Fibroblast of skin of right biceps (primary cell): ENCODE measurements around the gene FAM241B.

Source experiments
- DNase-seq: peaks from one replicate; pipeline ENCODE4 v3.0.0-alpha.2; 2013

Gene FAM241B

DNA sequence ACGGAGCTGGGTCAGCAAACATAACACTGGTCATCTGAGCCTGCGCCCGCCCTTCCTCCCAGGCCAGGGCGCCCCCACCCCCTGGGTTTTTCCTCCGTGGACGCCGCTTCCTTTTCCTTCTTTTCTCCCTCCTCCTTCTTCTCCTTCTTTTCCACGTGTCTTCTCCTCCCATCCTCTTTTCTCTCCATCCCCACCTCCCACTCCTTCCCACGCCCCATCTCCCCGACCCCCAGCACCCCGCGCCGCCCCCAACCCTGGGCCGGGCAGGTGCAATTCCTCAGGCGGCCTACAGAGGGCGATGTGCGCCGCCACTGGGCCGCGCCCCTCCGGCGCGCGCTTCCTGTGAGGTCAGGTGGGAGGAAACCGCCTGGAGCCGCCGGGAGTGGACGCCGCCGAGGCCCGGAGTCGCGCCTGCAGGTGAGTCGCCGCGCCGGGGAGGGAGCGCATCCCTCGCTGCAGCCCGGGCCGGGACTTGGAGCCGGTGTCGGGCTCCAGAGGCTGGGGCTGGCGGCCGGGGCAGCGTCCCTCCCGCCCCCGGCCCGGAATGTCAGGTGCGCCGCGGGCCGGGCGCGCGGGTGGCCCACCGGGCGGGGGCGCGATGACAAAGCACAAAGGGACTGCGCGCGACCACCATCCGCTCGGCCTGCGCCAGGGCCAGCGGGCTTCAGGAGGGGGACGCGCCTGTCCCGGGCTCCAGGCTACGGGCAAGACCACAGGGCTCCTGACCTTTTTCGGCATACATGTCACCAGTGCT lies at the start of gene FAM241B:
Gene FAM241B, plus strand, starts transcription at position 351 of the 754 bp plus-strand sequence. CDS start 1,497 bp downstream, outside the sequence.
- peak; percentile 41 for DNase-seq

GRCh38 chr10:69580435-69580834 lies 49.6 kb upstream of the FAM241B start:
- no peak for DNase-seq

DNA sequence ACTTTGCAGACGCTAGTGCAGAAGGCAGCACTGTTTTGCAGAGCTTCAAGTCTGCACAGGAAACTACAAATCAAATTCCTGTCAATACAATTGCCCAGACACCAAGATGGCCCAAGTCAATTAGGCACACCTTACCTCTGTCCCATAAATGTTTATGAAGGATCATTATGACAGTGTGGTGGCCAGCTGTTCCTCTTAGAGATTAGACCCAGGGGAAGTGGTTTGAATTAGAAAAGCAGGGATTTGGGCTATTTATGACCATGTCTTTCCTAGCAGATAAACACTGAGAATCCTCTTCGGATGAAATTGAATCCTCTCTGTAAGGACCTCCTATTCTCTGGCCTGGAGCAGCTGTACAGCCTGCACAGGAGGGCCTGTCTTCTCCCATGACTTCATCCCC lies 46.9 kb upstream of the FAM241B start:
- no peak for DNase-seq

DNA sequence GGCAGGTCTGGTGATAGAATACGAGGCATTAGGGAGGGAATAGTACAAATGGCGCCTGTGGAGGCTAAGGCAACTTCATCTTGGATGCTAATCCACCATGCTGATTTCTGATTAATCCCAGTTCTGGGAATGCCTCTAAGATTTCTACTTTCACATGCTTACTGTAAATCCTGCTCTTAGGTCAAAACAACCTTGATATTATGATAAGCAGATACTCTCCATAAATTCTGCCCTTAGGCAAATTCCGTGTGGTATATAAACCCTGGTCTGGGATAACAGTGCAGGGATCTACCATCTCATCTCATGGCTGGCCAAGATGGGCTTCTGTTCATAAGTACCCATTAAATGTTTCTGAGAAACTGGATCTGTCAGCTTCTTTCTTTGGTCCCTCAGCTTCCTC lies 45.4 kb upstream of the FAM241B start:
- no peak for DNase-seq

DNA sequence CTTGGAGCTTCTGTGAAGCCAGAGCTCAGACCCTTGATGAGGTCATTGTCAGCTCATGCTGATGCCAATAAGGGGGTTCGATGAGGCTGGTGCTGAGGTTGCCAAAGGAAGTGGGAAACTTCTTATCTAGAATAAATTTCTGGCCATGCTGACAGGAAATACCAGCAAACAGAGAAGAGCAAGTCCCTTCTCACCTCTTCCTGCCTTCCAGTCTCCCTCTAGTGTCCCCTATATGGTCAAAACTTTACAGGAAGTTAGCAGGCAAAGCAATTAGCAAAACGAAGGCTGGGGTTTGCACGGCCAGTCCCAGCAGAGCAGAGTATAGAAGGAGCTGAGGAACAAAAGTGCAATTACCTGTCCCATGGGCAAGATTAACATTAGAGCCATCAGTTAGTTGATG lies 41.7 kb upstream of the FAM241B start:
- DNase-seq, result no peak

DNA sequence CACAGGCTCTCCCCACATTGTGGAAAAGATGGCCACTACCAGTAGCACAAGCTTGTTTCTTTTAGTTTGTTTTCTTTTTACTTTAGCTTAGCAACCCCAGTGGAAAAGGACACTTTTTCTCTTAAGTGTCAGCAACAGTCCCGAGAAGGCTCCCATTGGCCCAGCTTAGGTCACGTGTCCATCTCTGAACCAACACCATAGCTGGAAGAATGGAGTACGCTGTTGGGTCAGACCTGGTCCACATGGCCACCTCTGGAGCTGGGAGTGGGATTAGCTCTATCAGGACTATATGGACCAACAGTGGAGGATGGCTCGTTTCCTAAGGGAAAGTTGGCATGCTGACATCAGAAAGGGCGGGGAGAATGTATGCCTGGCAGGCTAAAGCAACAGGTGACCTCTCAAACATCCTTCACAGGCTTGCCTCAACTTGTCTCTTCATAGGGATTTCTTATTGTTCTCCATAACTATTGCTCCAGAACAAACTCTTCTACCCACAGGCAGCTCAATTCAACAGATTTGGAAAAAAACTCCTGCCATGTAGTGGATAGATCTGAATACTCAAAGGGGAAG lies 29.2 kb upstream of the FAM241B start:
- no peak for DNase-seq

DNA sequence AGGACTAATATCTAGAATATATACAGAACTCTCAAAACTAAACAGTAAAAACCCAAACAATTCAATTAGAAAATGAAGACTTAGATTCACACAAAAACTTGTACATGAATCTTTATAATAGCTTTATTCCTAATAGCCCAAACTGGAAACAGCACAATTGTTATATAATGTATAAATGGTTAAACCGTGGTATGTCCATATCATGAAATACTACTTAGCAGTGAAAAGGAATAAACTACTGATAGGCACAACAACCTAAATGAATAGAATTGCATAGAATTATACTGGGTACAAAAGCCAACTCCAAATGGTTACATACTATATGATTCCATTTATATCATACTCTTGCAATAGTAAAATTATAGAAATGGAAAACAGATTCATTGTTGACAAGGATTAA lies 21.0 kb upstream of the FAM241B start:
- DNase-seq, result no peak

GRCh38 chr10:69612760-69613159 lies 17.3 kb upstream of the FAM241B start:
- DNase-seq, result no peak

DNA sequence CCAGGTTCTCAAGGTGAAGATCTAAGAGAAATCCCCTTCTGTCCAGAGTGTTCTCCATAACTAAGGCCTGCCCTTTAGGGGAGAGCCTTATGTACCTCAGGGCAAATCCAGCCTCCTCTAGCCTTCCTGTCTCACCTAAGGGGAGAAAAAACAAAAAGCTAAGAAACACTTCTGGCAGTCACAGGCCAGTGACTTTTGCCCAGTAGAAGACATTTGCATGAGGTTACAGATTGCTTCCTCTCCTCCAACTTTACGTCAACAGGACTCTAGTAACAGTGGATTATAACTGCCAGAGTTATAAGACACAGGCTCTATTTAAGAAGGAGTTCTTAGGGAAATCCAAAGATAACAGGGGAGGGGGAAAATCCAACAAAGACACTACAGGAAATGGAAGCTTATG lies 15.9 kb upstream of the FAM241B start:
- DNase-seq, result no peak

- no peak for DNase-seq
Observed at GRCh38 chr10:69616358-69616757, 13.7 kb upstream of the FAM241B start.

- no peak for DNase-seq
Observed at GRCh38 chr10:69618746-69619145, 11.3 kb upstream of the FAM241B start.

DNA sequence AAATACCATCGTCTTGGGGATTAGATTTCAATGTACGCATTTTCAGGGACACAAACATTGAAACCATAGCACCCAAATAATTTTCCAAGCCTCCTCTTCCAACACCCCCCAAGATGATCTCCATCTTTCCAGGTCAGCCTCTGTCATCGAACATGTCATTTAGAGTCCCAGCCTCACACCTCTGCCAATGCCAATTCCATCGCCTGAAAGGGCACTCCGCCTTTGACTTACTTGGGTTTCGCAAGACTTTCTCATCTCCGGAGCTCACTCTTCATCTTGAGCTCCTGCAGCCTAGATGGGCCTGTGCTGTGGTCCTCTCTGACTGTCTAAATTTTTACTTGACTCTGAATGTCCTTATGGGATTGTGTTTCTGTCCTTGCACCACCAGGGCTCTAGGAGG lies 10.4 kb upstream of the FAM241B start:
- DNase-seq, result no peak

DNA sequence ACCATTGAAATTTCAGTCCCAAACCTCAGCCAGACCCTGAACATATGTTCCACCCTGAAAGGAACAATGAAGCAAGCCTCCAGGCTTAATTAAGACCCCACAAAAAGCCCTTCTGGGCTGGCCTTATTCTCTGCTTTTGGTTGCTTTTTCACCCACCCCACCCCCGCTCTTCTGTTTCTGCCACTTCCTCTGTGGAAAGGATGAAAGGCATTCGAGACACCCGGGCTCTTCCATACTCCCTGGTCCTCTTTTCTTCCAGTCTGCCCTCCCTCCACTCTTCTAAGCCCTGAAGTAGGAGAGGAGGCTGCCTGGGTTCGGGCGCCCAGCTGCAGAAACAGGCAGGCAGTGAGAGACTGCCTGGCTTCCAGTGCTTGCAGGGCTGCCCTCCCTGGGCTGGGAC lies 9.4 kb upstream of the FAM241B start:
- no peak for DNase-seq

- no peak for DNase-seq
Observed at GRCh38 chr10:69624245-69624786, 5.7 kb upstream of the FAM241B start.

DNA sequence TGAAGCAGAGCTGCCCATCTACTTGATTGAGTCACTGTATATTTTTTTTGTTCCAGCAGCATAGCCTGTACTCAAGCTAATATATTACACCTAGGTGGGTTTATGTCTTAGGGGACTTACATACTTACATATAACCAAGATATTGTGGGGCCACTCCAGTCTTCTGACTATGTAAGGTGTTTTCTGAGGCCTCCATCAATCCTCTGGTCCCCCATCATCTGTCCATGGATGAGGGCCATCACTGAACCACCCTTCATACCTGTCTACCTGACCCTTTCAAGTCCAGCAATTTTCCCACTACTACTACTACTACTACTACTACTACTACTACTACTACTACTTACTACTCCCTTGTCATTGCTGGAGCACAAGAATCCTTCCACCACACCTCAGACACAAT lies 3.2 kb upstream of the FAM241B start:
- DNase-seq, result no peak

DNA sequence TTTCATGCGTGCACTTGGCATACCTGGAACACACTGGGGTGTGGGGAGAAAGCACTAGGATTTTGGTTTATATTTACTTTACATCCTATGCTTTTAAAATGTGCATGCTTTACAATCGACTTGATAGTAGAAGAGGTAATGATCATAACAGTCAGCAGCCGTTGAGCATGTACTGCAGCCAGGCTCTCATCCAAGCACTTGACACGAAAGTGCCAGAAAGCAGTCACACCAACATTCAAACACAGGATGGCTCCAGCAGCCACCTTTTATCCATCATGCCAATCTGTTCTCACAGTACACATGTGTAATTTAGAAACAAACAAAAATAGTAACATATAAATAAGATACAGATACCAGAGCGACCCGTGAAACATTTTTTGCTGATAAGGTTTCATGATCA lies 1.2 kb upstream of the FAM241B start:
- DNase-seq, result no peak

DNA sequence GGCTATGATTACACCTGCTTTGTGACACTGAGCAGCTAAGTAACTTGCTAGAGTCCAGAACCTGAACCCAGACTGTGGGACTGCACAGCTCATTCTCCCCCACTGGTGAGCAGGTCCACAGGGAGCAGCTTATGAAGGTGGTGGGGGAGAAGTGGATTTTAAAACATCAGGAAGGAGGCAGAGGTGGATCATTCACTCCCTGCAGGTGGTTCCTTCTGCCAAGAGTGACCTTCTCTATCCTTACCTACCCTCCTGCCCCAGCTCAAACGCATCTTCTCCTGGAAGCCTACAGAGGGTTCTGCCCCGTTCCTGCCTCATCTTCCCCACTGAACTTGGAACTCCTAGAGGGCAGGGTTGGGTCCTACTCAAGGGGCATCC lies 539 bp upstream of the FAM241B start:
- DNase-seq, result no peak

GRCh38 chr10:69630651-69631400 lies 779 bp downstream of the FAM241B start:
- DNase-seq, result no peak

GRCh38 chr10:69631566-69631965 lies 1.5 kb downstream of the FAM241B start:
- DNase-seq, result no peak

DNA sequence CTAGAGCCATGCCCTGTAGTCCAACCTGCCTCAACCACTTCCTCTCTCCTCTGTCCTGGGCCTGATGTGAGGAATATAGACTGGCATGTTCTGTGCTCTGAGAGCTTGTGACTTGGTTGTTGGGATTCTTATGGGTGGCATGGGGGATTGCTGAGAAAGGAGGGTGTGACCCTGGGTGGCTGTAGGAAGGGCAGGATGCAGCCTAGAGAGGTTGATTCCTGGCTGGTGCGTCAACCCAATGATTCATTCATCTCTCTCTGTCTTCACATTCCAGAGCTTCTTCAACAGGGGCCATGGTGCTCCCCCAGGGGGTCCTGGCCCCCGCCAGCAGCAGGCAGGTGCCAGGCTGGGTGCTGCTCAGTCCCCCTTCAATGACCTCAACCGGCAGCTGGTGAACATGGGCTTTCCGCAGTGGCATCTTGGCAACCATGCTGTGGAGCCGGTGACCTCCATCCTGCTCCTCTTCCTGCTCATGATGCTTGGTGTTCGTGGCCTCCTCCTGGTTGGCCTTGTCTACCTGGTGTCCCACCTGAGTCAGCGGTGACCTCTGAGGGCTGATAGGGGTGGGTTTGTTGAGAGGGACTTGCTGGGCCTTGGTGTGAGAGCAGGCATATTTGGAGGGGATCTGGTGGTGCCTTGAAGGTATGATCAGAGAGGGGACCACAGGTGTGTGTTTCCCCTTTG lies 2.6 kb downstream of the FAM241B start:
- DNase-seq, result no peak

GRCh38 chr10:69633673-69634635 lies 3.9 kb downstream of the FAM241B start:
- DNase-seq, result no peak
